Loucy (cell line): Measurements from ENCODE around the gene SLC2A11.

Experiments used
- CTCF ChIP-seq: fragments of 200-600 bp; sonication (generic); conservative IDR thresholded peaks from 2 replicates; pipeline ENCODE4 v1.5.1; 2014; ENCODE audit warnings: mild to moderate bottlenecking, antibody characterized with exemption, low read length
- EZH2phosphoT487 ChIP-seq: fragments of 200-600 bp; IDR thresholded peaks from 2 replicates; pipeline ENCODE4 v1.6.1; 2018; ENCODE audit warnings: antibody characterized with exemption, mild to moderate bottlenecking, moderate library complexity, borderline replicate concordance

GRCh38 chr22:23898006-23898974, 40.6 kb downstream of the SLC2A11 start:
- TF ChIP-seq CTCF (no peak), EZH2phosphoT487 (no peak)
